RWPE1 (cell line): ENCODE data around the gene CT83.
A peak's percentile ranks its signal among the peaks of the same experiment; 100 is the strongest.

ENCODE experiments used
- CTCF ChIA-PET: fragments of 350-600 bp; sonication (Branson Sonifier 250); formaldehyde crosslinking; extraction: SDS; loops from one replicate; lab custom pipeline; 2021; lab: Yijun Ruan, JAX
- POLR2A ChIA-PET: fragments of 400-600 bp; formaldehyde crosslinking; extraction: SDS; loops from one replicate; lab custom pipeline; 2020; ENCODE audit warnings: antibody characterized with exemption; ENCODE audit not compliant: low non-redundant PET; lab: Yijun Ruan, JAX
- DNase-seq: peaks from one replicate; pipeline ENCODE4 v3.0.0; 2012; ENCODE audit warnings: low spot score
- H3K27ac ChIP-seq: fragments of 450-650 bp; 2 replicates; pipeline ENCODE4 v1.5.1; 2017
- TF ChIP-seq, protein P1 (sequence below): fragments of 450-650 bp; conservative IDR thresholded peaks from 2 replicates; pipeline ENCODE4 v1.5.1; 2017; ENCODE audit warnings: low read depth, mild to moderate bottlenecking

Gene CT83

DNA sequence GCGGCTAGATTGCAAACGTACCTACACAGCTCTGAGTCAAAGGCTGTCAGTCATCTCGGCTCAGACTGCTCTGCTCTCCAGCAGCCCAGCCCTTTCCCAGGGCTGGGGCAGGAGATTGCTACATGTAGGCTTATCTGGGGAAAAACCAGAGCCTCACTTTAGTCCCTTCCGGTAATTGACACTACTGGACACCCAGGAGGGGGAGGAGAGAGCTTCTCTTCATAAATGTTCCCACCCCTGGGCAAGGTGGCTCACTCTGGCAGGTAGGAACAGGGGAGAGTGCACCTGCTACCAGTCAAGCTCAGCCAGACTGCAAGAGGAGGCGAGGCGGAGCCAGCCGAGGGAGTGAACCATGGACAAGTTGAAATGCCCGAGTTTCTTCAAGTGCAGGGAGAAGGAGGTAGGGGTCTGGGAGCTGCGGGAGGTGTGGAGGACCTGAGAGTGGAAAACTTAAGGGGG, 26.4 kb downstream of the CT83 start, which contains the start of gene SLC6A14:
TSS of gene SLC6A14 (plus strand) at position 249 of the 459 bp plus-strand sequence. CDS start at position 353, 104 bp downstream.
- DNase-seq, result no peak
- CTCF ChIA-PET, result no interaction called here
- H3K27ac ChIP-seq, result no peak within 1 kb of the TSS
- POLR2A ChIA-PET, result no interaction called here
- TF ChIP-seq, protein P1, sequence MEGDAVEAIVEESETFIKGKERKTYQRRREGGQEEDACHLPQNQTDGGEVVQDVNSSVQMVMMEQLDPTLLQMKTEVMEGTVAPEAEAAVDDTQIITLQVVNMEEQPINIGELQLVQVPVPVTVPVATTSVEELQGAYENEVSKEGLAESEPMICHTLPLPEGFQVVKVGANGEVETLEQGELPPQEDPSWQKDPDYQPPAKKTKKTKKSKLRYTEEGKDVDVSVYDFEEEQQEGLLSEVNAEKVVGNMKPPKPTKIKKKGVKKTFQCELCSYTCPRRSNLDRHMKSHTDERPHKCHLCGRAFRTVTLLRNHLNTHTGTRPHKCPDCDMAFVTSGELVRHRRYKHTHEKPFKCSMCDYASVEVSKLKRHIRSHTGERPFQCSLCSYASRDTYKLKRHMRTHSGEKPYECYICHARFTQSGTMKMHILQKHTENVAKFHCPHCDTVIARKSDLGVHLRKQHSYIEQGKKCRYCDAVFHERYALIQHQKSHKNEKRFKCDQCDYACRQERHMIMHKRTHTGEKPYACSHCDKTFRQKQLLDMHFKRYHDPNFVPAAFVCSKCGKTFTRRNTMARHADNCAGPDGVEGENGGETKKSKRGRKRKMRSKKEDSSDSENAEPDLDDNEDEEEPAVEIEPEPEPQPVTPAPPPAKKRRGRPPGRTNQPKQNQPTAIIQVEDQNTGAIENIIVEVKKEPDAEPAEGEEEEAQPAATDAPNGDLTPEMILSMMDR, result no peak

DNA sequence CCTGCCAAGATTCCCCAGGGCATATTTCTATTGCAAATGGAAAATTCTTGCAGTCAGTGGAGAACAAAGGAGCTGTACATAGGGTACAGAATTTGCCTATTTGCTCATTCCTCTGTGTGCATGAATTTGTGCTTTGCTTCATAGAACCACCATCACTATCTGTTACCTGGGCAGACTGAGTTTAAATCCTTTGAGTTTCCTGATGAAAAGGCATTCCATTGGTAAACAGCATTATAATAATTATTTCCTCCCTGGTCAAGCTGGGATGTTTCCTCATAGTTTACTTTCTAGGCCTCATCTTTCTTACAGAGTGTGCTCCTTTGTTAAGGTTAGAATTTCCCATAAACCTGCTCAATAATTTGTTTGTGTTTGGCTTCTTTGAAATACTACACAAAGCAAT, 27.2 kb downstream of the CT83 start:
- DNase-seq, result no peak
- TF ChIP-seq, protein P1, result no peak
- ChIA-PET POLR2A (no interaction called here), CTCF (no interaction called here)
- no peak overlapping the region for H3K27ac ChIP-seq

DNA sequence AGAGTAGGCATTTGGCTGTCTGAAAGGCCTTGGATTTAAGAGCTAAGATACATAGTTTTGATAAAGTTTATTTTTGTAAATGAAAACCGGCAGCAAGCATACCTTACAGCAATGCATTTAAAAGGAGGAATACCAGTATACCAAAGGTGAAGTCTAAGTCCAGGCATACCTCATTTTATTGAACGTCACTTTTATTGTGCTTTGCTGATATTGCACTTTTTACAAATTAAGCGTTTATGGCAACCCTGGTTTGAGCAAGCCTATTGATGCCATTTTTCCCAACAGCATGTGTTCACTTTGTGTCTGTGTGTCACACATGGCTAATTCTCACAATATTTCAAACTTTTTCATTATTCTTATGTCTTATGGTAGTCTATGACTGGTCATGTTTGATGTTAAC, 34.8 kb downstream of the CT83 start:
- ChIA-PET CTCF (interaction anchor here (0.7 kb wide), 2 partner anchors 21 to 62 kb away, joined by 3 read pairs; no protein-coding TSS in a partner anchor), POLR2A (no interaction called here)
- TF ChIP-seq, protein P1, result no peak
- H3K27ac ChIP-seq, result no peak overlapping the region
- no peak for DNase-seq

DNA sequence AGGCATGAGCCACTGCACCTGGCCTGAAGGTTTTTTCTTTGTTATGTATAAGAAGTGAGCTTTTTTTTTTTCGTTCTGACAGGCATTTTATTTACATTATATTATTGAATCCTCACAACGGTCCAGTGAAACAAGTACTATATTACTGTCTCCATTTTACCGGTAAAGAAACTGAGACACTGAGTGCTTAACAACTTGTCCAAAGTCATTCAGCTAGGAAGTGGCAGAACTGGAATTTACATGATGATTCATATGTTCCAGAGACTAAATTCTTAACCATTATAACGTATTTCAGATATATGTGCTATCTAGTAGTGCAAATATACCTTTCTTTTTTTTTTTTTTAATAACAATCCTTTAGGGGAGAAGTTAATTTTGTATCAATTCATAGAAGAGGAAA, 44.8 kb downstream of the CT83 start:
- ChIA-PET CTCF (interaction anchor here (0.6 kb wide), 1 partner anchor 12 kb away, joined by 3 read pairs; no protein-coding TSS in a partner anchor), POLR2A (no interaction called here)
- peak; percentile 1 for DNase-seq
- no peak overlapping the region for H3K27ac ChIP-seq
- TF ChIP-seq, protein P1, result no peak

DNA sequence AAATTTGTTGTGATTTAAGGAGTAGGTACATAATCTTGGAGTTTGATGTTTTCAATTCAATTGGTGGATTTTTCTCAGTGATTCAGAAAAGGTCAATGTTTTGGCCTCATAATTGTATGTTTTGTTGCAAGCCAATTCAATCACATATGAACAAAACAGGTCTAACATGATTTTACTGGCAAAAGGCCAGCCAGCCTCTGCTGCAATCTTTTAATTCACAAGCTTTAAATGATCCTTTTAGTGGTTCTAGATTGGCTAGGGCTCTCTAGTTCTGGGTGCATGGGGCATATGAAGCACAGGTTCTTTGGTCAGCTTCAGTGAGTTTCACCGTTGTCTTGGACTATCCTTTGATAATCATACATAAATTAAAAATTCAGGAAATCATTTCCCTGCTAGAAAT, 45.6 kb downstream of the CT83 start:
- TF ChIP-seq, protein P1, result no peak
- H3K27ac ChIP-seq, result no peak overlapping the region
- POLR2A ChIA-PET, result no interaction called here
- DNase-seq, result peak; percentile 2
- CTCF ChIA-PET, result interaction anchor here (0.7 kb wide), 1 partner anchor 64 kb away, joined by 3 read pairs; no protein-coding TSS in a partner anchor

DNA sequence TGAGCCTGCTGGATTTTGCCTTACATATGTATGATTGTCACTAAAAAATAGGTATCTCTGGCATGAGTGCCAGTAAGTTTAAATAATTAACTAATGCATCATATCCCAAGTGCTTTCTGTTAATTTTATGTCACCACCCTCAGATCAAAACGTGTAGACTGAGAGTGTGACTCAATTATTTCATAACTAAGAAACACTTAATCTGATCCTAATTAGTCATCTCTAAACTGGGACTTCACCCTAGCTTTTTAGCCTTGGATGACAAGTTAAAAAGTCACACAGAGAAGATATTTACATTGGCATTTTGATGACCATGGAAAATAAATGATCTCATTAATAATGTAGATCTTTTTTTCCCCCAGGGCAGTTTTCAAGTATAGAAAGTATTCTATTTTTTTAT, 49.5 kb downstream of the CT83 start:
- TF ChIP-seq, protein P1, result no peak
- DNase-seq, result peak; percentile 0
- ChIA-PET CTCF (interaction anchor here (0.7 kb wide), 1 partner anchor 66 kb away, joined by 4 read pairs; no protein-coding TSS in a partner anchor), POLR2A (no interaction called here)
- H3K27ac ChIP-seq, result no peak overlapping the region
